ENCODE measurements around the gene PPCS.
A peak's percentile ranks its signal among the peaks of the same experiment; 100 is the strongest.

The PPCS gene

GRCh38 chr1:42456754-42457089, 379 bp downstream of the PPCS start (continued):
- TF ChIP-seq ZNF549 (tag by site-specific recombination; IDR thresholded peaks at IDR 0.05) = no peak
- no peak for TF ChIP-seq ZNF157 (tag by site-specific recombination; IDR thresholded peaks at IDR 0.05)
- TF ChIP-seq ZNF664 (tag by site-specific recombination; IDR thresholded peaks at IDR 0.05) = no peak
- TF ChIP-seq ZFP3 (tag by site-specific recombination; IDR thresholded peaks at IDR 0.05; ENCODE audit: low read depth) = no peak
- no peak for TF ChIP-seq KLF1 (tag by site-specific recombination; IDR thresholded peaks at IDR 0.05)
- TF ChIP-seq, protein P1, sequence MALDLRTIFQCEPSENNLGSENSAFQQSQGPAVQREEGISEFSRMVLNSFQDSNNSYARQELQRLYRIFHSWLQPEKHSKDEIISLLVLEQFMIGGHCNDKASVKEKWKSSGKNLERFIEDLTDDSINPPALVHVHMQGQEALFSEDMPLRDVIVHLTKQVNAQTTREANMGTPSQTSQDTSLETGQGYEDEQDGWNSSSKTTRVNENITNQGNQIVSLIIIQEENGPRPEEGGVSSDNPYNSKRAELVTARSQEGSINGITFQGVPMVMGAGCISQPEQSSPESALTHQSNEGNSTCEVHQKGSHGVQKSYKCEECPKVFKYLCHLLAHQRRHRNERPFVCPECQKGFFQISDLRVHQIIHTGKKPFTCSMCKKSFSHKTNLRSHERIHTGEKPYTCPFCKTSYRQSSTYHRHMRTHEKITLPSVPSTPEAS (tag by site-specific recombination; IDR thresholded peaks at IDR 0.05) = no peak
- TF ChIP-seq ZNF449 (tag by site-specific recombination; IDR thresholded peaks at IDR 0.05) = 0 out of 2 replicates have a peak, but pooled peaks have one; percentile 6
- no peak for TF ChIP-seq ZNF354C (tag by site-specific recombination; IDR thresholded peaks at IDR 0.05; ENCODE audit: borderline replicate concordance, low read depth)
- TF ChIP-seq HOXD13 (CRISPR knock-in tag; IDR thresholded peaks at IDR 0.05; ENCODE audit: borderline replicate concordance) = no peak
- TF ChIP-seq ZBTB44 (tag by site-specific recombination; IDR thresholded peaks at IDR 0.05) = peak; percentile 90
- TF ChIP-seq ZNF571 (tag by site-specific recombination; IDR thresholded peaks at IDR 0.05) = no peak
- TF ChIP-seq PRDM6 (tag by site-specific recombination; IDR thresholded peaks at IDR 0.05) = no peak
- no peak for TF ChIP-seq ZNF16 (tag by site-specific recombination; IDR thresholded peaks at IDR 0.05; ENCODE audit: low read depth)
- TF ChIP-seq ZFP69B (tag by site-specific recombination; IDR thresholded peaks at IDR 0.05) = no peak
- no peak for TF ChIP-seq ZBTB1 (tag by site-specific recombination; IDR thresholded peaks at IDR 0.05)
- no peak for TF ChIP-seq ZIC2 (tag by site-specific recombination; IDR thresholded peaks at IDR 0.05)
- TF ChIP-seq BCL6B (tag by site-specific recombination; IDR thresholded peaks at IDR 0.05) = no peak
- TF ChIP-seq ZNF112 (tag by site-specific recombination; IDR thresholded peaks at IDR 0.05) = no peak
- no peak for TF ChIP-seq ZNF624 (tag by site-specific recombination; IDR thresholded peaks at IDR 0.05)
- no peak for TF ChIP-seq ZNF548 (tag by site-specific recombination; IDR thresholded peaks at IDR 0.05)
- TF ChIP-seq ZFP37 (tag by site-specific recombination; IDR thresholded peaks at IDR 0.05) = peak; percentile 8
- TF ChIP-seq ZNF302 (tag by site-specific recombination; IDR thresholded peaks at IDR 0.05; ENCODE audit: low read depth) = no peak
- TF ChIP-seq ZNF830 (tag by site-specific recombination; IDR thresholded peaks at IDR 0.05; ENCODE audit: low read depth) = no peak
- peak; percentile 39; the same call in 1 of the 2 replicates for TF ChIP-seq ZNF518A (tag by site-specific recombination; conservative IDR thresholded peaks at IDR 0.05; ENCODE audit: low read depth)
- no peak for TF ChIP-seq ZNF169 (tag by site-specific recombination; IDR thresholded peaks at IDR 0.05)
- TF ChIP-seq ZNF639 (tag by site-specific recombination; IDR thresholded peaks at IDR 0.05) = no peak

All from HEK293 (cell line).